RCC 7860 (cell line): Measurements from ENCODE around the gene NRF1.
"Not testable (repeated sequence)": the region's sequence is repeated elsewhere in the genome, so short reads cannot be mapped to it uniquely, and the experiment has no call there.

ENCODE experiments used
- DNase-seq: peaks from one replicate; pipeline ENCODE4 v3.0.0-alpha.2; 2015; ENCODE audit warnings: low spot score
- FAIRE-seq: peaks from 2 replicates; lab custom pipeline; 2012; peaks lifted over from hg19 to GRCh38; lab: Jason Lieb, UNC

NRF1 gene

GRCh38 chr7:129644634-129645230, 33.2 kb downstream of the NRF1 start:
- DNase-seq: peak; percentile 63
- FAIRE-seq: peak; percentile 79

DNA sequence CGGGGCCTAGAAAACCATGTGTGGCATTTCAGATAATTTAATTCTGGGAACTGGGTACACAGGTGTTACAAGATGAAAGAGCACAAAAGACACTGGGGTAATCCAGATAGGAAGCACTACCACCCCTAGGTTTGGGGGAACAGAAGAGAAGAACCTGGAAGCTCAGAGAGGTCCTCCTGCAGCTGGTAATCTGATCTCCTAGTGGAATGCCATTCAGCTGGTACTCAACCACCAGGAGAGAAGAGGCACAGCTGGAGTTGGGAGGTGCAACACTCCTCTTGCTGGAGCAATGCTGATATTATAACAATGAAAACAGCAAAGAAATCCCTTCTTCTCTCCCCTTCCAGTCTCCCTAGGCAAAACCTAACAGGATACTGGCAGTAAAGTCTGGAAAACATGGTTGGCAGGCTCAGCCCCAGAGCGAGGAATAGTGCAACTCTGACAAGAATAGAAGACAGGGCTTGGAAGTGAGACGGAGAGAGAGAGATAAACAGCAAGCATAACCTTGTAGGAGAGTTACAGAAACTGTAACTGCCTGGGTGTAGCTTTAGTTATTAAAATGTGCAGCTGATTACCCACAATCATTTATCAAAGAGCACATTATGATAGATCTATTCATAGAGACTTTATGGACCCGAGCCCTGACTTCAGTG, 35.0 kb downstream of the NRF1 start:
- FAIRE-seq (no peak), DNase-seq (no peak)

GRCh38 chr7:129649128-129649690, 37.7 kb downstream of the NRF1 start:
- DNase-seq: no peak
- FAIRE-seq: no peak

DNA sequence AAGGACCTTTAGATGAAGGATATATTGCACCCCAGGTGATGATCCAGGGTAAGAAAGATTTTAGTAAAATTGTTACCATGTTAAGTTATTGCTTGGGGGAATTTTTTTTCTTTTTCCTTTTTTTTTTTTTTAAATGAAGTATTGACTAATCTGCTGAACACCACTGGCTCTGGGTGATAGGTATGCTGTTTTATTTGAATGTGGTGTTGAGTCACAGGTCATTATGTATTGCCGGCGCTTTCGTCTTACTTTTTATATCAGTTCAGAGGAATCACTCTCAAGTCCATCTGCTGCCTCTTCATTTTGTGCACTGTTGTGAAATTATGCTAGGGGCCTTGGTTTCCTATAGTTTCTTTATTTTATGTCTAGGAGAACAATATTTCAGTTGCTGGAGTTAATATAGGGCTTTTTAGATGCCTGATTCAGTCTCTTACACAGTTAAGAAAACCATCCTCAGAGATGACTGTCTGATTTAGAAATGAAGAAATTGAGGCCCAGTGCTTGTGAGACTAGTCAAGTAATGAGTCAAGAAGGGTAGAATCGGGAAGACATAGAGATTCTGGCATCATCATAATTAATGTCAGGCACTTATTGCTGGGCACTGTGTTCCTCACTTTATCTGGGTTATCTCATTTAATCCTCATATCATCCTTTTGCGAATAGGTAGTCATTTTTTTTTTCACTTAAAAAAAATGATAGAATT, 38.7 kb downstream of the NRF1 start:
- FAIRE-seq (no peak), DNase-seq (no peak)

- DNase-seq: no peak
- no peak for FAIRE-seq
These were observed 41.4 kb downstream of the NRF1 start for GRCh38 chr7:129652914-129653313.

- FAIRE-seq: no peak
- DNase-seq: no peak
These were observed 44.3 kb downstream of the NRF1 start for GRCh38 chr7:129655811-129656210.

DNA sequence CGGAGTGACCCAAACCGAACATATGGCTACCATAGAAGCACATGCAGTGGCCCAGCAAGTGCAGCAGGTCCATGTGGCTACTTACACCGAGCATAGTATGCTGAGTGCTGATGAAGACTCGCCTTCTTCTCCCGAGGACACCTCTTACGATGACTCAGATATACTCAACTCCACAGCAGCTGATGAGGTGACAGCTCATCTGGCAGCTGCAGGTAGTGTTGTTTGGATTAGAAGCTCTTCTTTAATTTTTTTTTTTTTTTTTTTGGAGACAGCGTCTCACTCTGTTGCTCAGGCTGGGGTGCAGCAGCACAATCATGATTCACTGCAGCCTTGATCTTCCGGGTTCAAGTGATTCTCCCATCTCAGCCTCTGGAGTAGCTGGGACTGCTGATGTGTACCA, 45.8 kb downstream of the NRF1 start:
- no peak for FAIRE-seq
- peak; percentile 44 for DNase-seq

GRCh38 chr7:129659907-129660306, 48.4 kb downstream of the NRF1 start:
- not testable (repeated sequence) for DNase-seq, FAIRE-seq

DNA sequence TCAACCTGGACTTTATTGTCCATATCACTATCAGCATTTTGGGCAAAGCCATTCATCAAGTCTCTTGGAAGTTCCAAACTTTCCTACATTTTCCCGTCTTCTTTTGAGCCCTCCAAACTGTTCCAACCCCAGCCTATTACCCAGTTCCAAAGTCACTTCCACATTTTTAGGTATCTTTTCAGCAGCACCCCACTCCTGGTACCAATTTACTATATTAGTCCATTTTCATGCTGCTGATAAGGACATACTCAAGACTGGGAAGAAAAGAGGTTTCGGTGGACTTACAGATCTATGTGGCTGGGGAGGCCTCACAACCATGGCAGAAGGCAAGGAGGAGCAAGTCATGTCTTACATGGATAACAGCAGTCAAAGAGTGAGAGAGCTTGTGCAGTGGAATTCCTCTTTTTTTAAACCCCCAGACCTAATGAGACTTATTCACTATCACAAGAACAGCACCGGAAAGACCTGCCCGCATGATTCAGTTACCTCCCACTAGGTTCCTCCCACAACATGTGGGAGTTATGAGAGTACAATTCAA, 50.2 kb downstream of the NRF1 start:
- no peak for FAIRE-seq
- no peak for DNase-seq

DNA sequence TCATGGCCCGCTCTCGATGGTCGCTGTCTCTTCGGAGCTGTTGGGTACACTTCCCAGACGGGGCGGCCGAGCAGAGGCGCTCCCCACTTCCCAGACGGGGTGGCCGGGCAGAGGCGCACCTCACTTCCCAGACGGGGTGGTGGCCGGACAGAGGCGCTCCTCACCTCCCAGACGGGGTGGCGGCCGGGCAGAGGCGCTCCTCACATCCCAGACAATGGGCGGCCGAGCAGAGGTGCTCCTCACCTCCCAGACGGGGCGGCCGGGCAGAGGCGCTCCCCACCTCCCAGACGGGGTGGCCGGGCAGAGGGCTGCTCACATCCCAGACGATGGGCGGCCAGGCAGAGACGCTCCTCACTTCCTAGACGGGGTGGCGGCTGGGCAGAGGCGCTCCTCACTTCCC, 51.7 kb downstream of the NRF1 start:
- FAIRE-seq, DNase-seq: not testable (repeated sequence)

GRCh38 chr7:129664029-129665012, 52.8 kb downstream of the NRF1 start:
- DNase-seq (peak; percentile 70), FAIRE-seq (peak; percentile 82)

GRCh38 chr7:129665013-129665401, 53.5 kb downstream of the NRF1 start:
- DNase-seq (peak; percentile 97), FAIRE-seq (peak; percentile 96)

DNA sequence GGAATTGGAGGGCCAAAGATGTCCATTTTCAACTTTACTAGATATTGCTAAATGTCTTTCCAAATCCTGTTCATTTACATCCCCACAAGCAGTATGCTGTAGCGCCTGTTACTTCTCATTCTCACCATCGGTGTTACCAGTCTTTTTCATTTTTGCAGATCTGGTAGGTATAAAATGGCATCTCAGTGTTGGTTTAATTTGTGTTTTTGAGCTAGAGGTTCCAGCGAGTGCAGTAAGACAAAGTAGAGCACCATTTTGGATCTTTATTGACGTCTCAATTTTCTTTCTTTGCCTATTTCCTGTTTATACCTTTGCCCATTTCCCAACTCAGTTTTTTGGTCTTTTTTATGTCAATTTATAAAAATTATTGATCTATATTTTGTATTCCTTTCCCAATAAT, 55.6 kb downstream of the NRF1 start:
- DNase-seq: no peak
- FAIRE-seq: no peak

DNA sequence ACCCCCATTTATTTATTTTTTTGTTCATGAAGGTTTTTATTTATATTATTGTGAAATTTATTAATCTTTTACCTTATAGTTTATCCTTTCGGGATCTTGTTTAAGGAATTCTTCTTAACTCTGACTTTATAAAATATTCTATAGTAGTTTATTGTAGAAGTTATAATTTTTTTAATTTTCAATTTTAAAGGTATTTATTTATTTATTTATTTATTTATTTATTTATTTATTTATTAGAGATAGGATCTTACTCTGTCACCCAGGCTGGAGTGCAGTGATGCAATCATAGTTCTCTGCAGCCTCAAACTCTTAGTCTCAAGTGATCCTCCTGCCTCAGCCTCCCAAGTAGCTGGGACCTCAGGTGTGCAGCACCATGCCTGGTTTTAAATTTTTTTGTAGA, 56.0 kb downstream of the NRF1 start:
- peak; percentile 71 for FAIRE-seq
- DNase-seq: no peak

DNA sequence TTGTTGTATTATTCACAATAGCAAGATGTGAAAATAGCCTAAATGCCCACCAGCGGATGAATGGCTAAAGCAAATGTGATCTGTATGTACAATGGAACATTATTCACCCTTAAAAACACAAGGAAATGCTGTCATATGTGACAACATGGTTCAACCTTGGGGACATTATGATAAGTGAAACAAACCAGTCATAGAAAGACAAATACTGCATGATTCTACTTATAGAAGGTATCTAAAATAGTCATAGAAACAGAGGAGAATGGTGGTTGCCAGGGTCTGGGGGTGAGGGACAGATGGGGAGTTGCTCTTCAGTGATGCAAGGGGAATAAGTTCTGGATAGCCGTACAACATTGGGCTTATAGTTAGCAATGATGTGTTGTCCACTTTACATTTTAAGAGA, 58.4 kb downstream of the NRF1 start:
- no peak for DNase-seq
- no peak for FAIRE-seq

DNA sequence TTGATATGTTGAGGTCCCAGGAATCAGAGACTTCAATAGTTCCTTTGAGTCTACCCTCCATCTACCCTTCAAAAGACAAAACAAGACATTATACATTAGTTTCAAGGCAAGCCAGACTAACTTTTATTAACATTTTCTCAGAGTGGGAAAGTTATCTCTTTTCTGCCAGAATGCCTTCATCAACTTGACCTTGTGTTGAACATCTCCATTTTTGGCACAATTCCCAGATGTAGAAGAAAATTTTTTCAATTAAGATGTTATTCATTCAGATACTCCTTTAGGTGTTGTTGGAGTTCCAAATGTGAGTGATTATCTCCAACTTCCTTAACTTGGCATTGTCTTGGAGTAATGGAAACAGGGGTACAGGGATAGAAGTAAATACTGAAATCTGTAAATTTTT, 59.1 kb downstream of the NRF1 start:
- DNase-seq: no peak
- FAIRE-seq: no peak

DNA sequence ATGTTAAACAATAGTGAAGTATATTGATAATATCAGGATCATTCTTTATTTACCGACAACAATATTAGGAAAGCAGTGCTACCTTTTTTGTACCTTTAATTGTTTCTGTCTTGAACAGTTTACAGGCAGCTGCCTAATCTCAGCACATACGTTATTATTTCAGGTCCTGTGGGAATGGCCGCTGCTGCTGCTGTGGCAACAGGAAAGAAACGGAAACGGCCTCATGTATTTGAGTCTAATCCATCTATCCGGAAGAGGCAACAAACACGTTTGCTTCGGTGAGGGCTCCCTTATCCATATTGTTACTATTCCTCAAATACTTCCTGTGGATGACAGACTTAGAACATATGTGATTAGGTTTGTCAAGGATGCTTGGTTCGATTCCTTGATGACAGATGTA, 59.7 kb downstream of the NRF1 start:
- DNase-seq: no peak
- no peak for FAIRE-seq

- FAIRE-seq, DNase-seq: not testable (repeated sequence)
These were observed 63.0 kb downstream of the NRF1 start for GRCh38 chr7:129674475-129674874.

- FAIRE-seq (no peak), DNase-seq (no peak)
These were observed 64.0 kb downstream of the NRF1 start for GRCh38 chr7:129675521-129675920.
